ENCODE data around the gene LIMK2.

Gene LIMK2

GRCh38 chr22:31279821-31280505 lies 67.9 kb downstream of the LIMK2 start:
- no peak overlapping the region for H3K4me3 ChIP-seq (ENCODE audit: insufficient read depth, low read length, poor library complexity, severe bottlenecking)
- H3K79me2 ChIP-seq (ENCODE audit: insufficient read depth, low read length), result no peaks in the 10 kb centered on the region
- no peaks in the 10 kb centered on the region for H3K9me3 ChIP-seq (ENCODE audit: insufficient read depth, low read length)
- no peak overlapping the region for H3K9ac ChIP-seq (ENCODE audit: low read length)
- no peaks in the 10 kb centered on the region for H3K36me3 ChIP-seq (ENCODE audit: low read length)
- no peak for TF ChIP-seq EZH2phosphoT487 (conservative IDR thresholded peaks at IDR 0.05; ENCODE audit: low read length)
- TF ChIP-seq, protein P1, sequence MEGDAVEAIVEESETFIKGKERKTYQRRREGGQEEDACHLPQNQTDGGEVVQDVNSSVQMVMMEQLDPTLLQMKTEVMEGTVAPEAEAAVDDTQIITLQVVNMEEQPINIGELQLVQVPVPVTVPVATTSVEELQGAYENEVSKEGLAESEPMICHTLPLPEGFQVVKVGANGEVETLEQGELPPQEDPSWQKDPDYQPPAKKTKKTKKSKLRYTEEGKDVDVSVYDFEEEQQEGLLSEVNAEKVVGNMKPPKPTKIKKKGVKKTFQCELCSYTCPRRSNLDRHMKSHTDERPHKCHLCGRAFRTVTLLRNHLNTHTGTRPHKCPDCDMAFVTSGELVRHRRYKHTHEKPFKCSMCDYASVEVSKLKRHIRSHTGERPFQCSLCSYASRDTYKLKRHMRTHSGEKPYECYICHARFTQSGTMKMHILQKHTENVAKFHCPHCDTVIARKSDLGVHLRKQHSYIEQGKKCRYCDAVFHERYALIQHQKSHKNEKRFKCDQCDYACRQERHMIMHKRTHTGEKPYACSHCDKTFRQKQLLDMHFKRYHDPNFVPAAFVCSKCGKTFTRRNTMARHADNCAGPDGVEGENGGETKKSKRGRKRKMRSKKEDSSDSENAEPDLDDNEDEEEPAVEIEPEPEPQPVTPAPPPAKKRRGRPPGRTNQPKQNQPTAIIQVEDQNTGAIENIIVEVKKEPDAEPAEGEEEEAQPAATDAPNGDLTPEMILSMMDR (IDR thresholded peaks at IDR 0.05; ENCODE audit: insufficient read depth, low read length, poor library complexity, severe bottlenecking), result no peak
- H3K27me3 ChIP-seq (ENCODE audit: low read length), result no peaks in the 10 kb centered on the region
- H4K20me1 ChIP-seq (ENCODE audit: low read depth, low read length), result no peaks in the 10 kb centered on the region
- no peaks in the 10 kb centered on the region for H3F3A ChIP-seq (ENCODE audit: insufficient read depth)
- H2AFZ ChIP-seq (ENCODE audit: low read depth, low read length, severe bottlenecking), result no peak overlapping the region
- no peak overlapping the region for H3K4me2 ChIP-seq (ENCODE audit: low read depth, low read length, poor library complexity, severe bottlenecking)
- H3K27ac ChIP-seq (ENCODE audit: low read depth, low read length), result no peak overlapping the region
- H3K9me2 ChIP-seq (replicated peaks; ENCODE audit: insufficient read depth, low read length), result no peaks in the 10 kb centered on the region

GRCh38 chr22:31281733-31282132 lies 69.6 kb downstream of the LIMK2 start:
- Histone ChIP-seq H2AFZ (ENCODE audit: low read depth, low read length, severe bottlenecking) (no peak overlapping the region), H3K27ac (ENCODE audit: low read depth, low read length) (no peak overlapping the region), H3K27me3 (ENCODE audit: low read length) (no peaks in the 10 kb centered on the region), H3K9me2 (replicated peaks; ENCODE audit: insufficient read depth, low read length) (no peaks in the 10 kb centered on the region), H3K36me3 (ENCODE audit: low read length) (no peaks in the 10 kb centered on the region), H3K9ac (ENCODE audit: low read length) (no peak overlapping the region), H3F3A (ENCODE audit: insufficient read depth) (peaks cover 9% of the 10 kb centered on the region), H3K9me3 (ENCODE audit: insufficient read depth, low read length) (no peaks in the 10 kb centered on the region), H3K4me3 (ENCODE audit: insufficient read depth, low read length, poor library complexity, severe bottlenecking) (no peak overlapping the region), H3K4me2 (ENCODE audit: low read depth, low read length, poor library complexity, severe bottlenecking) (no peak overlapping the region), H3K79me2 (ENCODE audit: insufficient read depth, low read length) (no peaks in the 10 kb centered on the region), H4K20me1 (ENCODE audit: low read depth, low read length) (no peaks in the 10 kb centered on the region)
- no peak for TF ChIP-seq EZH2phosphoT487 (conservative IDR thresholded peaks at IDR 0.05; ENCODE audit: low read length)
- TF ChIP-seq, protein P1 (IDR thresholded peaks at IDR 0.05; ENCODE audit: insufficient read depth, low read length, poor library complexity, severe bottlenecking), result no peak

- Histone ChIP-seq H2AFZ (ENCODE audit: low read depth, low read length, severe bottlenecking) (no peak overlapping the region), H3K27me3 (ENCODE audit: low read length) (no peaks in the 10 kb centered on the region), H3K9ac (ENCODE audit: low read length) (no peak overlapping the region), H3K9me3 (ENCODE audit: insufficient read depth, low read length) (no peaks in the 10 kb centered on the region), H3K4me2 (ENCODE audit: low read depth, low read length, poor library complexity, severe bottlenecking) (no peak overlapping the region), H3K9me2 (replicated peaks; ENCODE audit: insufficient read depth, low read length) (no peaks in the 10 kb centered on the region), H3K27ac (ENCODE audit: low read depth, low read length) (no peak overlapping the region), H3K79me2 (ENCODE audit: insufficient read depth, low read length) (no peaks in the 10 kb centered on the region), H3K36me3 (ENCODE audit: low read length) (no peaks in the 10 kb centered on the region), H4K20me1 (ENCODE audit: low read depth, low read length) (no peaks in the 10 kb centered on the region), H3K4me3 (ENCODE audit: insufficient read depth, low read length, poor library complexity, severe bottlenecking) (no peak overlapping the region), H3F3A (ENCODE audit: insufficient read depth) (peaks cover 15% of the 10 kb centered on the region)
- TF ChIP-seq, protein P1 (IDR thresholded peaks at IDR 0.05; ENCODE audit: insufficient read depth, low read length, poor library complexity, severe bottlenecking), result no peak
- TF ChIP-seq EZH2phosphoT487 (conservative IDR thresholded peaks at IDR 0.05; ENCODE audit: low read length), result no peak
Measured at GRCh38 chr22:31282748-31283468, 70.8 kb downstream of the LIMK2 start.

All from SU-DHL-6 (cell line).